ENCODE data around the gene PGM5.

PGM5 gene

GRCh38 chr9:68502279-68502678 is 145.9 kb downstream of the PGM5 start:
- DNase-seq (ENCODE audit: extremely low read depth, low read depth), result no peak
- TF ChIP-seq, protein P1, sequence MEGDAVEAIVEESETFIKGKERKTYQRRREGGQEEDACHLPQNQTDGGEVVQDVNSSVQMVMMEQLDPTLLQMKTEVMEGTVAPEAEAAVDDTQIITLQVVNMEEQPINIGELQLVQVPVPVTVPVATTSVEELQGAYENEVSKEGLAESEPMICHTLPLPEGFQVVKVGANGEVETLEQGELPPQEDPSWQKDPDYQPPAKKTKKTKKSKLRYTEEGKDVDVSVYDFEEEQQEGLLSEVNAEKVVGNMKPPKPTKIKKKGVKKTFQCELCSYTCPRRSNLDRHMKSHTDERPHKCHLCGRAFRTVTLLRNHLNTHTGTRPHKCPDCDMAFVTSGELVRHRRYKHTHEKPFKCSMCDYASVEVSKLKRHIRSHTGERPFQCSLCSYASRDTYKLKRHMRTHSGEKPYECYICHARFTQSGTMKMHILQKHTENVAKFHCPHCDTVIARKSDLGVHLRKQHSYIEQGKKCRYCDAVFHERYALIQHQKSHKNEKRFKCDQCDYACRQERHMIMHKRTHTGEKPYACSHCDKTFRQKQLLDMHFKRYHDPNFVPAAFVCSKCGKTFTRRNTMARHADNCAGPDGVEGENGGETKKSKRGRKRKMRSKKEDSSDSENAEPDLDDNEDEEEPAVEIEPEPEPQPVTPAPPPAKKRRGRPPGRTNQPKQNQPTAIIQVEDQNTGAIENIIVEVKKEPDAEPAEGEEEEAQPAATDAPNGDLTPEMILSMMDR (IDR thresholded peaks at IDR 0.05; ENCODE audit: low read depth, low read length), result no peak

GRCh38 chr9:68505681-68506409 is 149.4 kb downstream of the PGM5 start:
- no peak for DNase-seq (ENCODE audit: extremely low read depth, low read depth)
- TF ChIP-seq, protein P1 (IDR thresholded peaks at IDR 0.05; ENCODE audit: low read depth, low read length), result no peak

DNA sequence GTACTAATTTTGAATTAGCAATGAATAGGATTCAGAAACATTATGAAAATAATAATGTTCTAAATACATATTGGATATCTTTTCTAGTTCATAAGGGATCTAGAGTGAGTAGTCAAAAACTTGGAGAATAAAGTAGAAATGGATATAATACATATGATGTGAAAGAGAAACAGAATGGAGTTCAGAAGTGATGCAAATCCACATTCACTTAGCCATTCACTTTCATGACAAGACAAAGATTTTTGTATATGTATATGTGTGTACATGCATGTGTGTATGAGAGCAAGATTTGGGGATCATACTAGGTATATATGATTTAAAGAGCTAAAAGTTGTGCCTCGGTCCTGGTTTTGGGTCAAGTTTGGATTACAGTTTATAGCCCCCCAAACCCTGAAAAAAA is 150.1 kb downstream of the PGM5 start:
- TF ChIP-seq, protein P1 (IDR thresholded peaks at IDR 0.05; ENCODE audit: low read depth, low read length), result no peak
- DNase-seq (ENCODE audit: extremely low read depth, low read depth), result no peak

GRCh38 chr9:68507130-68507805 is 150.9 kb downstream of the PGM5 start:
- TF ChIP-seq, protein P1 (IDR thresholded peaks at IDR 0.05; ENCODE audit: low read depth, low read length), result peak; percentile 47
- no peak for DNase-seq (ENCODE audit: extremely low read depth, low read depth)

GRCh38 chr9:68507806-68508145 is 151.4 kb downstream of the PGM5 start:
- TF ChIP-seq, protein P1 (IDR thresholded peaks at IDR 0.05; ENCODE audit: low read depth, low read length), result no peak
- no peak for DNase-seq (ENCODE audit: extremely low read depth, low read depth)

- no peak for DNase-seq (ENCODE audit: extremely low read depth, low read depth)
- TF ChIP-seq, protein P1 (IDR thresholded peaks at IDR 0.05; ENCODE audit: low read depth, low read length), result no peak
These were observed 152.1 kb downstream of the PGM5 start for GRCh38 chr9:68508547-68508946.

GRCh38 chr9:68509689-68510088 is 153.3 kb downstream of the PGM5 start:
- no peak for DNase-seq (ENCODE audit: extremely low read depth, low read depth)
- TF ChIP-seq, protein P1 (IDR thresholded peaks at IDR 0.05; ENCODE audit: low read depth, low read length), result no peak

Data from AG09319 (cell line).